Measurements from ENCODE around the gene RBM20. TPM values are rescaled to one million over a fixed set of nuclear protein-coding genes. Genes with fewer than 3 reads are reported as not detected.

Gene RBM20
- total and polyA plus RNA-seq, 2 of the 4 experiments (the other 2 are of a cell fraction), result under 0.01 to 0.15 TPM

GRCh38 chr10:110797416-110797815 is 153.3 kb downstream of the RBM20 start:
- intact Hi-C loops (cut with micrococcal nuclease), result no loop called here
- Histone ChIP-seq H3K9me3 (ENCODE audit: control insufficient read depth, insufficient read depth, low read length) (no peaks in the 10 kb centered on the region), H3K23ac (ENCODE audit: low read depth, low read length) (no peak overlapping the region), H2BK120ac (ENCODE audit: low read depth, low read length) (no peak overlapping the region), H3K56ac (ENCODE audit: extremely low read depth, insufficient read depth, low read length) (no peak overlapping the region), H3K9me1 (ENCODE audit: insufficient read depth, low read length) (no peaks in the 10 kb centered on the region), H2BK5ac (ENCODE audit: low read depth, low read length, poor library complexity, severe bottlenecking) (no peak overlapping the region), H2AK5ac (ENCODE audit: low read depth, low read length) (no peak overlapping the region), H3K27ac (ENCODE audit: insufficient read depth, low read length) (no peak overlapping the region), H2BK20ac (ENCODE audit: low read depth, low read length) (no peak overlapping the region), H4K91ac (ENCODE audit: insufficient read depth, low read depth, low read length) (no peak overlapping the region), H4K20me1 (ENCODE audit: insufficient read depth, low read length) (no peaks in the 10 kb centered on the region), H4K5ac (ENCODE audit: low read depth, low read length) (no peak overlapping the region), H3K4me2 (ENCODE audit: low read depth, low read length) (no peak overlapping the region), H3K27me3 (ENCODE audit: control insufficient read depth, insufficient read depth, low read length) (peaks cover 5% of the 10 kb centered on the region; the same call in 1 of the 2 replicates), H3K4me3 (ENCODE audit: insufficient read depth, low read depth, low read length) (no peak overlapping the region), H3K9ac (ENCODE audit: low read depth, low read length) (no peak overlapping the region), H2AK9ac (replicated peaks; ENCODE audit: low read depth, low read length, poor library complexity) (no peak overlapping the region), H3K4ac (ENCODE audit: low read depth, low read length) (no peak overlapping the region), H3K36me3 (ENCODE audit: control insufficient read depth, insufficient read depth, low read length) (no peaks in the 10 kb centered on the region), H4K8ac (ENCODE audit: low read depth in 2 of 2, low read length in 2 of 2) (no peak overlapping the region), H3K18ac (ENCODE audit: low read depth, low read length) (no peak overlapping the region), H2BK15ac (ENCODE audit: low read depth, low read length) (no peak overlapping the region), H2AFZ (replicated peaks; ENCODE audit: low read length, poor library complexity) (no peak overlapping the region), H3K79me1 (ENCODE audit: low read depth in 1 of 2, low read length in 2 of 2) (no peaks in the 10 kb centered on the region), H3K4me1 (ENCODE audit: control insufficient read depth, insufficient read depth, low read length) (peaks cover 6% of the 10 kb centered on the region; the same call in 1 of the 2 replicates), H3K14ac (replicated peaks; ENCODE audit: low read depth, low read length) (no peak overlapping the region)
- POLR2A ChIA-PET (ENCODE audit: unreplicated experiment), result no interaction called here
- WGBS, 2 experiments (ENCODE audit: extremely low coverage in 2 of 2, insufficient read length in 1 of 2), result no CpG with 5 or more reads among the region's 10 CpGs
- BruUV-seq (replicated peaks), result no TSS peak
- ATAC-seq (ENCODE audit: low read depth) (no peak), DNase-seq (no peak)
- TF ChIP-seq RCOR1 (IDR thresholded peaks at IDR 0.05; ENCODE audit: insufficient replicate concordance, low read length), result no peak
- no peak for TF ChIP-seq CHD1 (IDR thresholded peaks at IDR 0.05; ENCODE audit: low read depth, low read length)
- no peak for TF ChIP-seq BHLHE40 (IDR thresholded peaks at IDR 0.05; ENCODE audit: low read depth, low read length)
- TF ChIP-seq FOS (IDR thresholded peaks at IDR 0.05; ENCODE audit: low read depth, low read length), result no peak
- no peak for TF ChIP-seq CEBPB (IDR thresholded peaks at IDR 0.05; ENCODE audit: low read depth, low read length)
- no peak for TF ChIP-seq NFE2L2 (IDR thresholded peaks at IDR 0.05; ENCODE audit: low read depth, low read length)
- TF ChIP-seq SMC3 (IDR thresholded peaks at IDR 0.05; ENCODE audit: low read depth, low read length), result no peak
- no peak for TF ChIP-seq MAFK (IDR thresholded peaks at IDR 0.05; ENCODE audit: low read depth, low read length)
- in situ Hi-C loops (cut with MboI; ENCODE audit: low sequenced_read_pairs), result no loop called here
- CTCF ChIA-PET, result no interaction called here
- dilution Hi-C loops (cut with HindIII; ENCODE audit: low sequenced_read_pairs, unreplicated experiment), result no loop called here
